ENCODE results near the gene RPS4Y2. TPM values are rescaled to one million over a fixed set of nuclear protein-coding genes. Genes with fewer than 3 reads are reported as not detected.

The RPS4Y2 gene
- total RNA-seq, 1 experiment from 2014 or later, result not detected

DNA sequence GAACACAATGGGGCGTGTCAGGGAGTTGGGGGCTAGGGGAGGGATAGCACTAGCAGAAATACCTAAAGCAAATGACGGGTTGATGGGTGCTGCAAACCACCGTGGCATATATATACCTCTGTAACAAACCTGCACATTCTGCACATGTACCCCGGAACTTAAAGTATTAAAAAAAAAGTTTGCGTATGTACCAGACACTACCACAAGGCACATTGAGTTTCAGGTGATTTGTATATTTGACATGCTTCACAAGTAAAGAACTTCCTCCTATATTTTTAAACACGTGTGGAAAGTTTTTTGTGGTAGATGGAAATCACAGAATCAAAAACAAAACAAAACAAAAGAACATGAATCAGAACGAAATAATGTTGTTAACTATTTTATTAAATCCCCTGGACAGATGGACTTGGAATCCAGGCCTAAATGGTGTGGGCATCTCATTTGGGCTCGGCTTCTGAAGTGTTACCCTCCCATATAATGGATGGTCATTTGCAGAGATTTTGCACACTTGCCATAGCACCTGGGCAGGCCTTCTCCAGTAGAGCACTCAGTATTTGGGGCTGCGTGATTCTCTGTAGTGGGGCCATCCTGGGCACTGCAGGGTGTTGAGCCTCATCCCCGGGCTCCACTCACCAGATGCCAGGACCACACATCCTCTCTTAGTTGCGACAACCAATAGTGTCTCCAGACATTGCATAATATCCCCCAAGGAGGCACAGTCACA lies 29.6 kb upstream of the RPS4Y2 start (continued):
- TF ChIP-seq, protein P1, sequence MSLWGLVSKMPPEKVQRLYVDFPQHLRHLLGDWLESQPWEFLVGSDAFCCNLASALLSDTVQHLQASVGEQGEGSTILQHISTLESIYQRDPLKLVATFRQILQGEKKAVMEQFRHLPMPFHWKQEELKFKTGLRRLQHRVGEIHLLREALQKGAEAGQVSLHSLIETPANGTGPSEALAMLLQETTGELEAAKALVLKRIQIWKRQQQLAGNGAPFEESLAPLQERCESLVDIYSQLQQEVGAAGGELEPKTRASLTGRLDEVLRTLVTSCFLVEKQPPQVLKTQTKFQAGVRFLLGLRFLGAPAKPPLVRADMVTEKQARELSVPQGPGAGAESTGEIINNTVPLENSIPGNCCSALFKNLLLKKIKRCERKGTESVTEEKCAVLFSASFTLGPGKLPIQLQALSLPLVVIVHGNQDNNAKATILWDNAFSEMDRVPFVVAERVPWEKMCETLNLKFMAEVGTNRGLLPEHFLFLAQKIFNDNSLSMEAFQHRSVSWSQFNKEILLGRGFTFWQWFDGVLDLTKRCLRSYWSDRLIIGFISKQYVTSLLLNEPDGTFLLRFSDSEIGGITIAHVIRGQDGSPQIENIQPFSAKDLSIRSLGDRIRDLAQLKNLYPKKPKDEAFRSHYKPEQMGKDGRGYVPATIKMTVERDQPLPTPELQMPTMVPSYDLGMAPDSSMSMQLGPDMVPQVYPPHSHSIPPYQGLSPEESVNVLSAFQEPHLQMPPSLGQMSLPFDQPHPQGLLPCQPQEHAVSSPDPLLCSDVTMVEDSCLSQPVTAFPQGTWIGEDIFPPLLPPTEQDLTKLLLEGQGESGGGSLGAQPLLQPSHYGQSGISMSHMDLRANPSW (CRISPR knock-in tag; conservative IDR thresholded peaks at IDR 0.05; ENCODE audit: low read depth), result no peak
- TF ChIP-seq ESRRA (CRISPR knock-in tag; IDR thresholded peaks at IDR 0.05; ENCODE audit: borderline replicate concordance), result no peak

DNA sequence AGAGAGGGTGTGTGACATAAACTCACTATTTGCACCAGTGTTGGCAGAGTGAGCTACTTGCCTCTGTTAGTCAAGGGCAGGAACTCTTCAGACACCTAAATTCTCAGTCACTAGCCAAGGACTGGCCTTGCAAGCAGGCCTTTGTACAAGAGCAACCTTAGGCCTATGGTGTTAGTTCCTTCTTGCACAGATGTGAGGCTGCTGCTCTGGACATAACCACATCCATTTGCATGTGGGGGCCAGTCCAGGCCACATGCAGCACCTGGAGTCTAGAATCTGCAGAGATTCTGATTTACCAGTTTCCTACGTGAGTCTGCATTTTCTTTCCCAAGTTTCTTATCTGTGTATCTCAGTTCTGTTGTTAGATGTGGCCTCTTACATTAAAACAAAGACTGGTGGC lies 20.7 kb upstream of the RPS4Y2 start:
- ATAC-seq (no peak), DNase-seq (ENCODE audit: low spot score) (no peak)
- ChIA-PET CTCF (no interaction called here), POLR2A (no interaction called here)
- no peak overlapping the region for H3K27ac Mint-ChIP-seq
- peaks cover 28% of the 10 kb centered on the region for H3K36me3 Mint-ChIP-seq
- H3K4me3 Mint-ChIP-seq, result no peak overlapping the region
- peaks cover 35% of the 10 kb centered on the region for H3K9me3 Mint-ChIP-seq
- H3K4me1 Mint-ChIP-seq, result no peaks in the 10 kb centered on the region
- TF ChIP-seq NR3C1 (CRISPR knock-in tag; conservative IDR thresholded peaks at IDR 0.05; ENCODE audit: low read depth) (no peak), SMAD4 (CRISPR knock-in tag; IDR thresholded peaks at IDR 0.05) (no peak)
- peaks cover 6% of the 10 kb centered on the region for H3K27me3 Mint-ChIP-seq (ENCODE audit: low read depth)

DNA sequence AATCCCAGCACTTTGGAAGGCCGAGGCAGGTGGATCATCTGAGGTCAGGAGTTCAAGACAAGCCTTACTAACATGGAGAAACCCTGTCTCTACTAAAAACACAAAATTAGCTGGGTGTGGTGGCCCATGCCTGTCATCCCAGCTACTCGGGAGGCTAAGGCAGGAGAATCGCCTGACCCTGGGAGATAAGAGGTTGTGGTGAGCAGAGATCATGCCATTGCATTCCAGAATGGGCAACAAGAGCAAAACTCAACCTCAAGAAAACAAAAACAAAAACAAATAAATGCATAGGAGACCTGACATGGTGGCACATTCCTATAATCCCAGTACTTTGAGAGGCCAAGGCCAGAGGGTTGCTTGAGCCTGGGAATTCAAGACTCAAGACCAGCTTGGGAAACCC lies 16.1 kb upstream of the RPS4Y2 start:
- ChIA-PET POLR2A (no interaction called here), CTCF (no interaction called here)
- no peak overlapping the region for H3K27ac Mint-ChIP-seq
- H3K4me3 Mint-ChIP-seq, result no peak overlapping the region
- ATAC-seq (no peak), DNase-seq (ENCODE audit: low spot score) (no peak)
- TF ChIP-seq NR2C2 (CRISPR knock-in tag; IDR thresholded peaks at IDR 0.05), result no peak
- no peak for TF ChIP-seq RORB (CRISPR knock-in tag; IDR thresholded peaks at IDR 0.05)
- no peak for TF ChIP-seq JAZF1 (CRISPR knock-in tag; IDR thresholded peaks at IDR 0.05)
- no peak for TF ChIP-seq PRRX2 (CRISPR knock-in tag; IDR thresholded peaks at IDR 0.05)
- no peak for TF ChIP-seq ZNF232 (CRISPR knock-in tag; IDR thresholded peaks at IDR 0.05)
- no peak for TF ChIP-seq ZNF423 (CRISPR knock-in tag; IDR thresholded peaks at IDR 0.05)
- TF ChIP-seq, protein P2, sequence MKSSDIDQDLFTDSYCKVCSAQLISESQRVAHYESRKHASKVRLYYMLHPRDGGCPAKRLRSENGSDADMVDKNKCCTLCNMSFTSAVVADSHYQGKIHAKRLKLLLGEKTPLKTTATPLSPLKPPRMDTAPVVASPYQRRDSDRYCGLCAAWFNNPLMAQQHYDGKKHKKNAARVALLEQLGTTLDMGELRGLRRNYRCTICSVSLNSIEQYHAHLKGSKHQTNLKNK (CRISPR knock-in tag; IDR thresholded peaks at IDR 0.05), result no peak
- TF ChIP-seq, protein P3, sequence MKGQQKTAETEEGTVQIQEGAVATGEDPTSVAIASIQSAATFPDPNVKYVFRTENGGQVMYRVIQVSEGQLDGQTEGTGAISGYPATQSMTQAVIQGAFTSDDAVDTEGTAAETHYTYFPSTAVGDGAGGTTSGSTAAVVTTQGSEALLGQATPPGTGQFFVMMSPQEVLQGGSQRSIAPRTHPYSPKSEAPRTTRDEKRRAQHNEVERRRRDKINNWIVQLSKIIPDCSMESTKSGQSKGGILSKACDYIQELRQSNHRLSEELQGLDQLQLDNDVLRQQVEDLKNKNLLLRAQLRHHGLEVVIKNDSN (CRISPR knock-in tag; IDR thresholded peaks at IDR 0.05), result no peak
- TF ChIP-seq IRF2 (CRISPR knock-in tag; IDR thresholded peaks at IDR 0.05; ENCODE audit: borderline replicate concordance, low read depth), result no peak
- TF ChIP-seq ATF1 (CRISPR knock-in tag; IDR thresholded peaks at IDR 0.05), result no peak
- TF ChIP-seq, protein P4, sequence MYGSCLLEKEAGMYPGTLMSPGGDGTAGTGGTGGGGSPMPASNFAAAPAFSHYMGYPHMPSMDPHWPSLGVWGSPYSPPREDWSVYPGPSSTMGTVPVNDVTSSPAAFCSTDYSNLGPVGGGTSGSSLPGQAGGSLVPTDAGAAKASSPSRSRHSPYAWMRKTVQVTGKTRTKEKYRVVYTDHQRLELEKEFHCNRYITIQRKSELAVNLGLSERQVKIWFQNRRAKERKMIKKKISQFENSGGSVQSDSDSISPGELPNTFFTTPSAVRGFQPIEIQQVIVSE (CRISPR knock-in tag; IDR thresholded peaks at IDR 0.05; ENCODE audit: borderline replicate concordance), result no peak
- no peak for TF ChIP-seq SOX15 (CRISPR knock-in tag; IDR thresholded peaks at IDR 0.05)
- no peak for TF ChIP-seq CREB1 (CRISPR knock-in tag; IDR thresholded peaks at IDR 0.05)
- no peak for TF ChIP-seq ZNF263 (CRISPR knock-in tag; IDR thresholded peaks at IDR 0.05; ENCODE audit: low read depth)
- TF ChIP-seq, protein P5, sequence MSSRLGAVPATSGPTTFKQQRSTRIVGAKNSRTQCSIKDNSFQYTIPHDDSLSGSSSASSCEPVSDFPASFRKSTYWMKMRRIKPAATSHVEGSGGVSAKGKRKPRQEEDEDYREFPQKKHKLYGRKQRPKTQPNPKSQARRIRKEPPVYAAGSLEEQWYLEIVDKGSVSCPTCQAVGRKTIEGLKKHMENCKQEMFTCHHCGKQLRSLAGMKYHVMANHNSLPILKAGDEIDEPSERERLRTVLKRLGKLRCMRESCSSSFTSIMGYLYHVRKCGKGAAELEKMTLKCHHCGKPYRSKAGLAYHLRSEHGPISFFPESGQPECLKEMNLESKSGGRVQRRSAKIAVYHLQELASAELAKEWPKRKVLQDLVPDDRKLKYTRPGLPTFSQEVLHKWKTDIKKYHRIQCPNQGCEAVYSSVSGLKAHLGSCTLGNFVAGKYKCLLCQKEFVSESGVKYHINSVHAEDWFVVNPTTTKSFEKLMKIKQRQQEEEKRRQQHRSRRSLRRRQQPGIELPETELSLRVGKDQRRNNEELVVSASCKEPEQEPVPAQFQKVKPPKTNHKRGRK (CRISPR knock-in tag; IDR thresholded peaks at IDR 0.05; ENCODE audit: borderline replicate concordance), result no peak
- no peak for TF ChIP-seq TCF7 (CRISPR knock-in tag; IDR thresholded peaks at IDR 0.05; ENCODE audit: low read depth)
- peaks cover 10% of the 10 kb centered on the region for H3K27me3 Mint-ChIP-seq (ENCODE audit: low read depth)
- H3K36me3 Mint-ChIP-seq, result peaks cover 32% of the 10 kb centered on the region
- peaks cover 39% of the 10 kb centered on the region for H3K9me3 Mint-ChIP-seq
- no peaks in the 10 kb centered on the region for H3K4me1 Mint-ChIP-seq
